HG02588 (cell line): ENCODE data around the gene NAT14.

ENCODE experiments used
- ATAC-seq: cut with Tn5 transposase; IDR thresholded peaks from one replicate; pipeline ENCODE4 v1.9.1; 2021; ENCODE audit warnings: mild to moderate bottlenecking, moderate library complexity; ENCODE audit not compliant: unreplicated experiment

Gene NAT14

GRCh38 chr19:55467236-55468053 is 17.5 kb upstream of the NAT14 start:
- no peak for ATAC-seq

- no peak for ATAC-seq
These were observed 17.0 kb upstream of the NAT14 start for GRCh38 chr19:55468054-55468393.

- no peak for ATAC-seq
These were observed 13.7 kb upstream of the NAT14 start for GRCh38 chr19:55471266-55471665.

GRCh38 chr19:55472463-55472862 is 12.5 kb upstream of the NAT14 start:
- no peak for ATAC-seq

GRCh38 chr19:55473225-55474012 is 11.6 kb upstream of the NAT14 start:
- ATAC-seq, result no peak

- no peak for ATAC-seq
These were observed 10.4 kb upstream of the NAT14 start for GRCh38 chr19:55474269-55475265.

GRCh38 chr19:55476100-55476775 is 8.8 kb upstream of the NAT14 start, which contains the start of gene ZNF628:
Gene ZNF628, plus strand, starts transcription at chr19:55476617. Its CDS starts 3,294 bp downstream, at chr19:55479911.
- ATAC-seq, result peak; percentile 91

- ATAC-seq, result no peak
These were observed 7.1 kb upstream of the NAT14 start for GRCh38 chr19:55477905-55478304.

- ATAC-seq, result no peak
These were observed 6.6 kb upstream of the NAT14 start for GRCh38 chr19:55478364-55478763.

GRCh38 chr19:55479045-55479444 is 5.9 kb upstream of the NAT14 start:
- no peak for ATAC-seq

GRCh38 chr19:55479451-55480230 is 5.3 kb upstream of the NAT14 start:
- no peak for ATAC-seq

GRCh38 chr19:55481148-55481793 is 3.7 kb upstream of the NAT14 start:
- no peak for ATAC-seq

- ATAC-seq, result no peak
These were observed 3.2 kb upstream of the NAT14 start for GRCh38 chr19:55481794-55482155.

- ATAC-seq, result no peak
These were observed 2.6 kb upstream of the NAT14 start for GRCh38 chr19:55482156-55482961.

- no peak for ATAC-seq
These were observed 1.9 kb upstream of the NAT14 start for GRCh38 chr19:55482967-55483705.

- no peak for ATAC-seq
These were observed 1.0 kb upstream of the NAT14 start for GRCh38 chr19:55483706-55484592.
